Measurements from ENCODE around the gene UTP25. TPM values are rescaled to one million over a fixed set of nuclear protein-coding genes. Genes with fewer than 3 reads are reported as not detected.

The UTP25 gene
- total RNA-seq, 1 experiment from 2014 or later: 4.8 TPM

GRCh38 chr1:209827384-209828262 is at the start of gene UTP25 (continued):
- TF ChIP-seq ATF2 (CRISPR knock-in tag; IDR thresholded peaks at IDR 0.05; ENCODE audit: borderline replicate concordance, low read depth) (no peak), NR2C2 (CRISPR knock-in tag; IDR thresholded peaks at IDR 0.05) (no peak), TEAD4 (CRISPR knock-in tag; IDR thresholded peaks at IDR 0.05) (no peak), MLX (CRISPR knock-in tag; IDR thresholded peaks at IDR 0.05) (no peak), ZNF232 (CRISPR knock-in tag; IDR thresholded peaks at IDR 0.05) (peak; percentile 89)

GRCh38 chr1:209778102-209778501 is 49.7 kb upstream of the UTP25 start:
- Mint-ChIP-seq H3K4me3 (no peak overlapping the region), H3K9me3 (no peaks in the 10 kb centered on the region), H3K27ac (no peak overlapping the region), H3K27me3 (ENCODE audit: low read depth) (peaks cover 4% of the 10 kb centered on the region), H3K4me1 (no peaks in the 10 kb centered on the region), H3K36me3 (no peaks in the 10 kb centered on the region; the same call in 1 of the 2 replicates)
- ATAC-seq (no peak), DNase-seq (ENCODE audit: low spot score) (no peak)
- ChIA-PET CTCF (interaction anchor here (1.7 kb wide), 1 partner anchor 30 kb away, joined by 5 read pairs; no protein-coding TSS in a partner anchor), POLR2A (no interaction called here)
- TF ChIP-seq ETV6 (CRISPR knock-in tag; IDR thresholded peaks at IDR 0.05) (no peak), MXD4 (CRISPR knock-in tag; IDR thresholded peaks at IDR 0.05; ENCODE audit: borderline replicate concordance) (no peak), GRHL2 (CRISPR knock-in tag; IDR thresholded peaks at IDR 0.05; ENCODE audit: insufficient replicate concordance, severe bottlenecking) (no peak), IRF1 (CRISPR knock-in tag; IDR thresholded peaks at IDR 0.05) (no peak), GABPB1 (CRISPR knock-in tag; IDR thresholded peaks at IDR 0.05) (no peak), ZNF219 (CRISPR knock-in tag; IDR thresholded peaks at IDR 0.05; ENCODE audit: borderline replicate concordance) (no peak), FOXK1 (CRISPR knock-in tag; IDR thresholded peaks at IDR 0.05) (no peak), USF2 (CRISPR knock-in tag; IDR thresholded peaks at IDR 0.05) (no peak), PRRX2 (CRISPR knock-in tag; IDR thresholded peaks at IDR 0.05) (no peak), E2F5 (CRISPR knock-in tag; IDR thresholded peaks at IDR 0.05) (no peak), RORB (CRISPR knock-in tag; IDR thresholded peaks at IDR 0.05) (no peak), MYBL2 (CRISPR knock-in tag; IDR thresholded peaks at IDR 0.05) (no peak), CBFB (CRISPR knock-in tag; IDR thresholded peaks at IDR 0.05; ENCODE audit: low read depth) (no peak)

GRCh38 chr1:209780268-209780667 is 47.5 kb upstream of the UTP25 start:
- DNase-seq (ENCODE audit: low spot score): no peak
- peaks cover 6% of the 10 kb centered on the region for H3K9me3 Mint-ChIP-seq
- ChIA-PET POLR2A (no interaction called here), CTCF (no interaction called here)
- peaks cover 15% of the 10 kb centered on the region; the same call in 1 of the 2 replicates for H3K4me1 Mint-ChIP-seq
- no peak overlapping the region for H3K27ac Mint-ChIP-seq
- H3K36me3 Mint-ChIP-seq: no peaks in the 10 kb centered on the region; the same call in 1 of the 2 replicates
- 0 out of 2 replicates have a peak, but pooled peaks cover under 1% of the 10 kb centered on the region for H3K27me3 Mint-ChIP-seq (ENCODE audit: low read depth)
- no peak overlapping the region for H3K4me3 Mint-ChIP-seq
- ATAC-seq: no peak
- TF ChIP-seq ZNF263 (CRISPR knock-in tag; IDR thresholded peaks at IDR 0.05; ENCODE audit: low read depth): no peak
- no peak for TF ChIP-seq ESRRA (CRISPR knock-in tag; IDR thresholded peaks at IDR 0.05; ENCODE audit: borderline replicate concordance)
- TF ChIP-seq AFF4 (CRISPR knock-in tag; IDR thresholded peaks at IDR 0.05; ENCODE audit: borderline replicate concordance): no peak
- no peak for TF ChIP-seq GABPB1 (CRISPR knock-in tag; IDR thresholded peaks at IDR 0.05)
- no peak for TF ChIP-seq NFE2L1 (CRISPR knock-in tag; IDR thresholded peaks at IDR 0.05)
- no peak for TF ChIP-seq ZNF416 (CRISPR knock-in tag; IDR thresholded peaks at IDR 0.05)
- no peak for TF ChIP-seq CREB1 (CRISPR knock-in tag; IDR thresholded peaks at IDR 0.05)
- no peak for TF ChIP-seq HMGA2 (CRISPR knock-in tag; IDR thresholded peaks at IDR 0.05)
- no peak for TF ChIP-seq NR2C2 (CRISPR knock-in tag; IDR thresholded peaks at IDR 0.05)
- no peak for TF ChIP-seq ZBTB21 (CRISPR knock-in tag; IDR thresholded peaks at IDR 0.05; ENCODE audit: borderline replicate concordance)
